Type B pancreatic cell (in vitro differentiated cells): ENCODE measurements around the gene CDH7. TPM values are rescaled to one million over a fixed set of nuclear protein-coding genes. Genes with fewer than 3 reads are reported as not detected.

Source experiments
- DNase-seq: peaks from one replicate; pipeline ENCODE4 v3.0.0; 2021; ENCODE audit warnings: mixed read lengths; ENCODE audit not compliant: unreplicated experiment; ENCODE audit errors: extremely low spot score
- H3K27ac Mint-ChIP-seq: 2 replicates; pipeline ENCODE4 v1.8.0; 2021; ENCODE audit warnings: mild to moderate bottlenecking, mixed read lengths
- H3K27me3 Mint-ChIP-seq: 2 replicates; pipeline ENCODE4 v1.8.0; 2021; ENCODE audit warnings: mixed read lengths
- H3K36me3 Mint-ChIP-seq: 2 replicates; pipeline ENCODE4 v1.8.0; 2021; ENCODE audit warnings: mixed read lengths
- H3K4me1 Mint-ChIP-seq: one replicate; pipeline ENCODE4 v1.8.0; 2021; ENCODE audit warnings: mixed read lengths; ENCODE audit not compliant: unreplicated experiment
- H3K4me3 Mint-ChIP-seq: 2 replicates; pipeline ENCODE4 v1.8.0; 2021; ENCODE audit warnings: mild to moderate bottlenecking, mixed read lengths
- H3K9me3 Mint-ChIP-seq: 2 replicates; pipeline ENCODE4 v1.8.0; 2021; ENCODE audit warnings: mixed read lengths
- CTCF ChIP-seq: fragments of 200-600 bp; sonication (generic); conservative IDR thresholded peaks from 2 replicates; pipeline ENCODE4 v1.5.0; 2021; ENCODE audit warnings: antibody characterized with exemption, mild to moderate bottlenecking
- total RNA-seq: library from RNA; stranded (reverse); gene quantifications from 2 replicates; pipeline ENCODE4 v1.2.1, GENCODE V29; 2021; ENCODE audit warnings: low replicate concordance

Gene CDH7
- total RNA-seq, 1 donor from 2014 or later, result 5.5 TPM

- Mint-ChIP-seq H3K4me1 (no peaks in the 10 kb centered on the region), H3K36me3 (no peaks in the 10 kb centered on the region), H3K27me3 (no peaks in the 10 kb centered on the region), H3K4me3 (no peak overlapping the region), H3K27ac (no peak overlapping the region), H3K9me3 (no peaks in the 10 kb centered on the region)
- DNase-seq, result no peak
- TF ChIP-seq CTCF, result no peak
Observed at GRCh38 chr18:65859075-65859474, 108.3 kb downstream of the CDH7 start.

GRCh38 chr18:65869527-65869926, 118.7 kb downstream of the CDH7 start:
- peaks cover 4% of the 10 kb centered on the region for H3K36me3 Mint-ChIP-seq
- no peaks in the 10 kb centered on the region for H3K4me1 Mint-ChIP-seq
- no peaks in the 10 kb centered on the region for H3K9me3 Mint-ChIP-seq
- H3K4me3 Mint-ChIP-seq, result no peak overlapping the region
- no peak for DNase-seq
- H3K27me3 Mint-ChIP-seq, result no peaks in the 10 kb centered on the region
- no peak overlapping the region for H3K27ac Mint-ChIP-seq
- TF ChIP-seq CTCF, result no peak

GRCh38 chr18:65876310-65876709, 125.5 kb downstream of the CDH7 start:
- H3K27me3 Mint-ChIP-seq, result no peaks in the 10 kb centered on the region
- no peaks in the 10 kb centered on the region for H3K9me3 Mint-ChIP-seq
- no peak overlapping the region for H3K4me3 Mint-ChIP-seq
- TF ChIP-seq CTCF, result no peak
- H3K36me3 Mint-ChIP-seq, result peaks cover 2% of the 10 kb centered on the region
- H3K4me1 Mint-ChIP-seq, result no peaks in the 10 kb centered on the region
- no peak overlapping the region for H3K27ac Mint-ChIP-seq
- no peak for DNase-seq

- DNase-seq, result no peak
- H3K36me3 Mint-ChIP-seq, result no peaks in the 10 kb centered on the region
- H3K27me3 Mint-ChIP-seq, result no peaks in the 10 kb centered on the region
- no peaks in the 10 kb centered on the region for H3K9me3 Mint-ChIP-seq
- TF ChIP-seq CTCF, result no peak
- no peak overlapping the region for H3K4me3 Mint-ChIP-seq
- H3K4me1 Mint-ChIP-seq, result no peaks in the 10 kb centered on the region
- H3K27ac Mint-ChIP-seq, result no peak overlapping the region
Observed at GRCh38 chr18:65897292-65897691, 146.5 kb downstream of the CDH7 start.

GRCh38 chr18:65901522-65901921, 150.7 kb downstream of the CDH7 start:
- Mint-ChIP-seq H3K36me3 (no peaks in the 10 kb centered on the region), H3K4me3 (no peak overlapping the region), H3K9me3 (no peaks in the 10 kb centered on the region), H3K4me1 (peaks cover under 1% of the 10 kb centered on the region), H3K27ac (no peak overlapping the region), H3K27me3 (no peaks in the 10 kb centered on the region)
- no peak for TF ChIP-seq CTCF
- DNase-seq, result no peak

- no peak overlapping the region for H3K4me3 Mint-ChIP-seq
- H3K36me3 Mint-ChIP-seq, result no peaks in the 10 kb centered on the region
- no peaks in the 10 kb centered on the region for H3K27me3 Mint-ChIP-seq
- peaks cover 10% of the 10 kb centered on the region for H3K4me1 Mint-ChIP-seq
- no peak for DNase-seq
- H3K9me3 Mint-ChIP-seq, result no peaks in the 10 kb centered on the region
- H3K27ac Mint-ChIP-seq, result no peak overlapping the region
- no peak for TF ChIP-seq CTCF
Observed at GRCh38 chr18:65906621-65907034, 155.8 kb downstream of the CDH7 start.
